ENCODE results near the gene TUBB6.

- TF ChIP-seq KDM5A (IDR thresholded peaks at IDR 0.05; ENCODE audit: low read length) (no peak), RAD21 (IDR thresholded peaks at IDR 0.05 in 1 of 2, conservative IDR thresholded peaks at IDR 0.05 in 1 of 2; ENCODE audit: low read depth in 2 of 2, low read length in 2 of 2) (no peak), TBP (IDR thresholded peaks at IDR 0.05; ENCODE audit: low read depth, low read length) (no peak), GTF2F1 (IDR thresholded peaks at IDR 0.05; ENCODE audit: borderline replicate concordance, low read depth, low read length) (no peak), TAF1 (IDR thresholded peaks at IDR 0.05; ENCODE audit: low read depth, low read length) (no peak)
- TF ChIP-seq, protein P1, sequence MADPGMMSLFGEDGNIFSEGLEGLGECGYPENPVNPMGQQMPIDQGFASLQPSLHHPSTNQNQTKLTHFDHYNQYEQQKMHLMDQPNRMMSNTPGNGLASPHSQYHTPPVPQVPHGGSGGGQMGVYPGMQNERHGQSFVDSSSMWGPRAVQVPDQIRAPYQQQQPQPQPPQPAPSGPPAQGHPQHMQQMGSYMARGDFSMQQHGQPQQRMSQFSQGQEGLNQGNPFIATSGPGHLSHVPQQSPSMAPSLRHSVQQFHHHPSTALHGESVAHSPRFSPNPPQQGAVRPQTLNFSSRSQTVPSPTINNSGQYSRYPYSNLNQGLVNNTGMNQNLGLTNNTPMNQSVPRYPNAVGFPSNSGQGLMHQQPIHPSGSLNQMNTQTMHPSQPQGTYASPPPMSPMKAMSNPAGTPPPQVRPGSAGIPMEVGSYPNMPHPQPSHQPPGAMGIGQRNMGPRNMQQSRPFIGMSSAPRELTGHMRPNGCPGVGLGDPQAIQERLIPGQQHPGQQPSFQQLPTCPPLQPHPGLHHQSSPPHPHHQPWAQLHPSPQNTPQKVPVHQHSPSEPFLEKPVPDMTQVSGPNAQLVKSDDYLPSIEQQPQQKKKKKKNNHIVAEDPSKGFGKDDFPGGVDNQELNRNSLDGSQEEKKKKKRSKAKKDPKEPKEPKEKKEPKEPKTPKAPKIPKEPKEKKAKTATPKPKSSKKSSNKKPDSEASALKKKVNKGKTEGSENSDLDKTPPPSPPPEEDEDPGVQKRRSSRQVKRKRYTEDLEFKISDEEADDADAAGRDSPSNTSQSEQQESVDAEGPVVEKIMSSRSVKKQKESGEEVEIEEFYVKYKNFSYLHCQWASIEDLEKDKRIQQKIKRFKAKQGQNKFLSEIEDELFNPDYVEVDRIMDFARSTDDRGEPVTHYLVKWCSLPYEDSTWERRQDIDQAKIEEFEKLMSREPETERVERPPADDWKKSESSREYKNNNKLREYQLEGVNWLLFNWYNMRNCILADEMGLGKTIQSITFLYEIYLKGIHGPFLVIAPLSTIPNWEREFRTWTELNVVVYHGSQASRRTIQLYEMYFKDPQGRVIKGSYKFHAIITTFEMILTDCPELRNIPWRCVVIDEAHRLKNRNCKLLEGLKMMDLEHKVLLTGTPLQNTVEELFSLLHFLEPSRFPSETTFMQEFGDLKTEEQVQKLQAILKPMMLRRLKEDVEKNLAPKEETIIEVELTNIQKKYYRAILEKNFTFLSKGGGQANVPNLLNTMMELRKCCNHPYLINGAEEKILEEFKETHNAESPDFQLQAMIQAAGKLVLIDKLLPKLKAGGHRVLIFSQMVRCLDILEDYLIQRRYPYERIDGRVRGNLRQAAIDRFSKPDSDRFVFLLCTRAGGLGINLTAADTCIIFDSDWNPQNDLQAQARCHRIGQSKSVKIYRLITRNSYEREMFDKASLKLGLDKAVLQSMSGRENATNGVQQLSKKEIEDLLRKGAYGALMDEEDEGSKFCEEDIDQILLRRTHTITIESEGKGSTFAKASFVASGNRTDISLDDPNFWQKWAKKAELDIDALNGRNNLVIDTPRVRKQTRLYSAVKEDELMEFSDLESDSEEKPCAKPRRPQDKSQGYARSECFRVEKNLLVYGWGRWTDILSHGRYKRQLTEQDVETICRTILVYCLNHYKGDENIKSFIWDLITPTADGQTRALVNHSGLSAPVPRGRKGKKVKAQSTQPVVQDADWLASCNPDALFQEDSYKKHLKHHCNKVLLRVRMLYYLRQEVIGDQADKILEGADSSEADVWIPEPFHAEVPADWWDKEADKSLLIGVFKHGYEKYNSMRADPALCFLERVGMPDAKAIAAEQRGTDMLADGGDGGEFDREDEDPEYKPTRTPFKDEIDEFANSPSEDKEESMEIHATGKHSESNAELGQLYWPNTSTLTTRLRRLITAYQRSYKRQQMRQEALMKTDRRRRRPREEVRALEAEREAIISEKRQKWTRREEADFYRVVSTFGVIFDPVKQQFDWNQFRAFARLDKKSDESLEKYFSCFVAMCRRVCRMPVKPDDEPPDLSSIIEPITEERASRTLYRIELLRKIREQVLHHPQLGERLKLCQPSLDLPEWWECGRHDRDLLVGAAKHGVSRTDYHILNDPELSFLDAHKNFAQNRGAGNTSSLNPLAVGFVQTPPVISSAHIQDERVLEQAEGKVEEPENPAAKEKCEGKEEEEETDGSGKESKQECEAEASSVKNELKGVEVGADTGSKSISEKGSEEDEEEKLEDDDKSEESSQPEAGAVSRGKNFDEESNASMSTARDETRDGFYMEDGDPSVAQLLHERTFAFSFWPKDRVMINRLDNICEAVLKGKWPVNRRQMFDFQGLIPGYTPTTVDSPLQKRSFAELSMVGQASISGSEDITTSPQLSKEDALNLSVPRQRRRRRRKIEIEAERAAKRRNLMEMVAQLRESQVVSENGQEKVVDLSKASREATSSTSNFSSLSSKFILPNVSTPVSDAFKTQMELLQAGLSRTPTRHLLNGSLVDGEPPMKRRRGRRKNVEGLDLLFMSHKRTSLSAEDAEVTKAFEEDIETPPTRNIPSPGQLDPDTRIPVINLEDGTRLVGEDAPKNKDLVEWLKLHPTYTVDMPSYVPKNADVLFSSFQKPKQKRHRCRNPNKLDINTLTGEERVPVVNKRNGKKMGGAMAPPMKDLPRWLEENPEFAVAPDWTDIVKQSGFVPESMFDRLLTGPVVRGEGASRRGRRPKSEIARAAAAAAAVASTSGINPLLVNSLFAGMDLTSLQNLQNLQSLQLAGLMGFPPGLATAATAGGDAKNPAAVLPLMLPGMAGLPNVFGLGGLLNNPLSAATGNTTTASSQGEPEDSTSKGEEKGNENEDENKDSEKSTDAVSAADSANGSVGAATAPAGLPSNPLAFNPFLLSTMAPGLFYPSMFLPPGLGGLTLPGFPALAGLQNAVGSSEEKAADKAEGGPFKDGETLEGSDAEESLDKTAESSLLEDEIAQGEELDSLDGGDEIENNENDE (IDR thresholded peaks at IDR 0.05; ENCODE audit: insufficient replicate concordance, low read length): no peak
- TF ChIP-seq, protein P2, sequence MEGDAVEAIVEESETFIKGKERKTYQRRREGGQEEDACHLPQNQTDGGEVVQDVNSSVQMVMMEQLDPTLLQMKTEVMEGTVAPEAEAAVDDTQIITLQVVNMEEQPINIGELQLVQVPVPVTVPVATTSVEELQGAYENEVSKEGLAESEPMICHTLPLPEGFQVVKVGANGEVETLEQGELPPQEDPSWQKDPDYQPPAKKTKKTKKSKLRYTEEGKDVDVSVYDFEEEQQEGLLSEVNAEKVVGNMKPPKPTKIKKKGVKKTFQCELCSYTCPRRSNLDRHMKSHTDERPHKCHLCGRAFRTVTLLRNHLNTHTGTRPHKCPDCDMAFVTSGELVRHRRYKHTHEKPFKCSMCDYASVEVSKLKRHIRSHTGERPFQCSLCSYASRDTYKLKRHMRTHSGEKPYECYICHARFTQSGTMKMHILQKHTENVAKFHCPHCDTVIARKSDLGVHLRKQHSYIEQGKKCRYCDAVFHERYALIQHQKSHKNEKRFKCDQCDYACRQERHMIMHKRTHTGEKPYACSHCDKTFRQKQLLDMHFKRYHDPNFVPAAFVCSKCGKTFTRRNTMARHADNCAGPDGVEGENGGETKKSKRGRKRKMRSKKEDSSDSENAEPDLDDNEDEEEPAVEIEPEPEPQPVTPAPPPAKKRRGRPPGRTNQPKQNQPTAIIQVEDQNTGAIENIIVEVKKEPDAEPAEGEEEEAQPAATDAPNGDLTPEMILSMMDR (IDR thresholded peaks at IDR 0.05; ENCODE audit: control extremely low read depth in 1 of 3, insufficient read depth in 1 of 3, low read depth in 1 of 3, low read length in 3 of 3): no peak
These were observed 51.5 kb downstream of the TUBB6 start for GRCh38 chr18:12359515-12359927.

Measured in H1 (cell line).